Parathyroid adenoma (tissue), 2 donors: ENCODE results near the gene CCDC91.

Experiments used
- H2AFZ ChIP-seq: fragments of 300-600 bp; sonication (generic); one replicate; pipeline ENCODE4 v1.7.0; 2017; ENCODE audit warnings: antibody characterized with exemption, mild to moderate bottlenecking
- H3K27ac ChIP-seq: fragments of 300-600 bp; sonication (generic); one replicate; pipeline ENCODE4 v1.7.0; 2017
- H3K27me3 ChIP-seq: fragments of 300-600 bp; sonication (generic); one replicate; pipeline ENCODE4 v1.7.0; 2017; ENCODE audit warnings: low read length; ENCODE audit not compliant: control insufficient read depth, insufficient read depth
- H3K36me3 ChIP-seq: fragments of 300-600 bp; sonication (generic); one replicate; pipeline ENCODE4 v1.7.0; 2017; ENCODE audit warnings: low read length; ENCODE audit not compliant: control insufficient read depth, insufficient read depth
- H3K4me1 ChIP-seq: fragments of 300-600 bp; sonication (generic); one replicate; pipeline ENCODE4 v1.7.0; 2017; ENCODE audit warnings: control low read depth
- H3K4me2 ChIP-seq: fragments of 300-600 bp; sonication (generic); one replicate; pipeline ENCODE4 v1.7.0; 2017; ENCODE audit warnings: low read length
- H3K4me3 ChIP-seq: fragments of 300-600 bp; sonication (generic); one replicate; pipeline ENCODE4 v1.7.0; 2017; ENCODE audit warnings: low read depth, low read length
- H3K79me2 ChIP-seq: fragments of 300-600 bp; sonication (generic); one replicate; pipeline ENCODE4 v1.7.0; 2017; ENCODE audit warnings: control low read depth
- H3K9ac ChIP-seq: fragments of 300-600 bp; sonication (generic); one replicate; pipeline ENCODE4 v1.7.0; 2017; ENCODE audit warnings: mild to moderate bottlenecking
- H3K9me3 ChIP-seq: fragments of 300-600 bp; sonication (generic); one replicate; pipeline ENCODE4 v1.7.0; 2017; ENCODE audit warnings: low read length; ENCODE audit not compliant: control insufficient read depth
- TF ChIP-seq, protein P1 (sequence below): fragments of 300-600 bp; sonication (generic); IDR thresholded peaks from one replicate; pipeline ENCODE4 v1.7.0; 2017; ENCODE audit warnings: antibody characterized with exemption, mild to moderate bottlenecking
- donor health status: primary hyperparathyroidism.

The CCDC91 gene

DNA sequence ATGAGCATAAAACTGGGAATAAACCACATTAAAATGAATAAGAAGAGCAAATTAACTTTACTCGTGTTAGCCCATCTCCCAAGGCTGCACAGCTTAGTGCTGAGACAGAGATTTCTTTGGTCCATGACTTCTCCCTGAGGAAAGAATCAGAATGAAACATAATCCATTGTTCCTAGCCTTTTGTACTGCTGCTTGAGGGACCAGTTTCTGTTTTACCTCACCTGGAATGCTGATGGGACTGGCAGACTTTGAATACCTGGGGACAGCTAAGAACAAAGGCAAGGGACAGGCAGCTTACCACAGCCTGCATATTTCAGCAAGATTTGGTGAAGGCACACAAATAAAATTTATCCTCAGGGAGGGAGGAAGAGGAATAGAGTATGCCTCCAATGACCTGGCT, 401.6 kb downstream of the CCDC91 start:
- H3K27me3 ChIP-seq = no peaks in the 10 kb centered on the region
- no peak overlapping the region for H3K4me3 ChIP-seq
- no peaks in the 10 kb centered on the region for H3K4me1 ChIP-seq
- no peaks in the 10 kb centered on the region for H3K9me3 ChIP-seq
- no peak overlapping the region for H3K9ac ChIP-seq
- TF ChIP-seq, protein P1, sequence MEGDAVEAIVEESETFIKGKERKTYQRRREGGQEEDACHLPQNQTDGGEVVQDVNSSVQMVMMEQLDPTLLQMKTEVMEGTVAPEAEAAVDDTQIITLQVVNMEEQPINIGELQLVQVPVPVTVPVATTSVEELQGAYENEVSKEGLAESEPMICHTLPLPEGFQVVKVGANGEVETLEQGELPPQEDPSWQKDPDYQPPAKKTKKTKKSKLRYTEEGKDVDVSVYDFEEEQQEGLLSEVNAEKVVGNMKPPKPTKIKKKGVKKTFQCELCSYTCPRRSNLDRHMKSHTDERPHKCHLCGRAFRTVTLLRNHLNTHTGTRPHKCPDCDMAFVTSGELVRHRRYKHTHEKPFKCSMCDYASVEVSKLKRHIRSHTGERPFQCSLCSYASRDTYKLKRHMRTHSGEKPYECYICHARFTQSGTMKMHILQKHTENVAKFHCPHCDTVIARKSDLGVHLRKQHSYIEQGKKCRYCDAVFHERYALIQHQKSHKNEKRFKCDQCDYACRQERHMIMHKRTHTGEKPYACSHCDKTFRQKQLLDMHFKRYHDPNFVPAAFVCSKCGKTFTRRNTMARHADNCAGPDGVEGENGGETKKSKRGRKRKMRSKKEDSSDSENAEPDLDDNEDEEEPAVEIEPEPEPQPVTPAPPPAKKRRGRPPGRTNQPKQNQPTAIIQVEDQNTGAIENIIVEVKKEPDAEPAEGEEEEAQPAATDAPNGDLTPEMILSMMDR = no peak
- H3K36me3 ChIP-seq = no peaks in the 10 kb centered on the region
- H2AFZ ChIP-seq = no peak overlapping the region
- no peak overlapping the region for H3K4me2 ChIP-seq
- H3K79me2 ChIP-seq = no peaks in the 10 kb centered on the region
- no peak overlapping the region for H3K27ac ChIP-seq
